Neuronal stem cell (in vitro differentiated cells): ENCODE data around the gene LENG1.

Experiments
- DNase-seq: peaks from one replicate; pipeline ENCODE4 v3.0.0-alpha.2; 2013; ENCODE audit warnings: low spot score
- H2AFZ ChIP-seq: one replicate; pipeline ENCODE4 v1.6.1; 2013; ENCODE audit warnings: mild to moderate bottlenecking, low read length, inconsistent platforms
- H2AK5ac ChIP-seq: 2 replicates; pipeline ENCODE4 v1.6.1; 2013; ENCODE audit warnings: low read depth, mild to moderate bottlenecking, inconsistent platforms, low read length, moderate library complexity, mixed read lengths
- H2BK120ac ChIP-seq: 2 replicates; pipeline ENCODE4 v1.6.1; 2013; ENCODE audit warnings: low read depth, mild to moderate bottlenecking, inconsistent platforms, low read length, moderate library complexity, mixed read lengths
- H2BK12ac ChIP-seq: one replicate; pipeline ENCODE4 v1.6.1; 2013; ENCODE audit warnings: low read length, inconsistent platforms
- H2BK15ac ChIP-seq: 2 replicates; pipeline ENCODE4 v1.6.1; 2013; ENCODE audit warnings: mild to moderate bottlenecking, low read length, inconsistent platforms, mixed read lengths
- H2BK5ac ChIP-seq: one replicate; pipeline ENCODE4 v1.6.1; 2013; ENCODE audit warnings: inconsistent platforms, mild to moderate bottlenecking, low read length, moderate library complexity
- H3K14ac ChIP-seq: one replicate; pipeline ENCODE4 v1.6.1; 2013; ENCODE audit warnings: low read length, inconsistent platforms
- H3K18ac ChIP-seq: 2 replicates; pipeline ENCODE4 v1.6.1; 2013; ENCODE audit warnings: low read length, inconsistent platforms
- H3K23ac ChIP-seq: 2 replicates; pipeline ENCODE4 v1.6.1; 2013; ENCODE audit warnings: low read depth, mild to moderate bottlenecking, mixed read lengths, low read length, inconsistent platforms; ENCODE audit not compliant: poor library complexity
- H3K27ac ChIP-seq: replicated peaks from 3 replicates; pipeline ENCODE4 v1.5.1; 2013; ENCODE audit warnings: low read length, inconsistent platforms
- H3K27me3 ChIP-seq, 3 experiments: 2 replicates each; pipeline ENCODE4 v1.6.1; 2013; ENCODE audit warnings: low read length in 3 of 3, mild to moderate bottlenecking in 2 of 3, inconsistent platforms in 1 of 3, low read depth in 1 of 3, mixed read lengths in 1 of 3, moderate library complexity in 1 of 3; ENCODE audit not compliant: control insufficient read depth in 3 of 3, insufficient read depth in 3 of 3
- H3K36me3 ChIP-seq, 2 donors: replicated peaks in 1 of 2; 2 replicates each; pipeline ENCODE4 v1.6.1; 2013; ENCODE audit warnings: low read length in 2 of 2; ENCODE audit not compliant: control insufficient read depth in 2 of 2, insufficient read depth in 2 of 2
- H3K4ac ChIP-seq: 2 replicates; pipeline ENCODE4 v1.6.1; 2013; ENCODE audit warnings: inconsistent platforms, mild to moderate bottlenecking, low read length, moderate library complexity
- H3K4me1 ChIP-seq, 2 donors: 1 replicate in 1 of 2; 2 replicates in 1 of 2; pipeline ENCODE4 v1.6.1; 2013; ENCODE audit warnings: low read length in 2 of 2, low read depth in 1 of 2; ENCODE audit not compliant: control insufficient read depth in 2 of 2, insufficient read depth in 1 of 2
- H3K4me2 ChIP-seq: one replicate; pipeline ENCODE4 v1.6.1; 2013; ENCODE audit warnings: mild to moderate bottlenecking, low read length, inconsistent platforms; ENCODE audit not compliant: insufficient read depth, poor library complexity, severe bottlenecking
- H3K4me3 ChIP-seq, 2 donors: 2 replicates each; pipeline ENCODE4 v1.5.1; 2013; ENCODE audit warnings: low read length in 2 of 2, mild to moderate bottlenecking in 2 of 2, inconsistent platforms in 1 of 2, moderate library complexity in 1 of 2
- H3K79me1 ChIP-seq: one replicate; pipeline ENCODE4 v1.6.1; 2013; ENCODE audit warnings: low read depth, mild to moderate bottlenecking, inconsistent platforms, low read length, moderate library complexity
- H3K9ac ChIP-seq: one replicate; pipeline ENCODE4 v1.6.1; 2013; ENCODE audit warnings: mild to moderate bottlenecking, low read depth, low read length, inconsistent platforms; ENCODE audit not compliant: poor library complexity
- H3K9me3 ChIP-seq, 2 donors: replicated peaks in 1 of 2; 2 replicates each; pipeline versions ENCODE3 to v1.6.1; 2013; ENCODE audit warnings: low read length in 2 of 2, mild to moderate bottlenecking in 2 of 2, inconsistent platforms in 1 of 2, low read depth in 1 of 2, mixed read lengths in 1 of 2, moderate library complexity in 1 of 2; ENCODE audit not compliant: control insufficient read depth in 2 of 2, insufficient read depth in 1 of 2
- H4K8ac ChIP-seq: one replicate; pipeline ENCODE4 v1.6.1; 2013; ENCODE audit warnings: low read depth, mild to moderate bottlenecking, inconsistent platforms, low read length, moderate library complexity
- H4K91ac ChIP-seq: one replicate; pipeline ENCODE4 v1.6.1; 2013; ENCODE audit warnings: low read length, low read depth, mild to moderate bottlenecking, inconsistent platforms; ENCODE audit not compliant: poor library complexity
- WGBS, 2 donors: extraction: QIAGEN DNeasy Blood & Tissue Kit; methylation state at CpG; one replicate each; pipeline ENCODE4 v1.1.7; 2013; ENCODE audit warnings: missing lambda C conversion rate in 2 of 2, mixed read lengths in 1 of 2; ENCODE audit not compliant: insufficient read length in 2 of 2, insufficient replicate concordance in 1 of 2; ENCODE audit errors: extremely low coverage in 2 of 2; 5-methylcytosine and 5-hydroxymethylcytosine counted together

Gene LENG1

DNA sequence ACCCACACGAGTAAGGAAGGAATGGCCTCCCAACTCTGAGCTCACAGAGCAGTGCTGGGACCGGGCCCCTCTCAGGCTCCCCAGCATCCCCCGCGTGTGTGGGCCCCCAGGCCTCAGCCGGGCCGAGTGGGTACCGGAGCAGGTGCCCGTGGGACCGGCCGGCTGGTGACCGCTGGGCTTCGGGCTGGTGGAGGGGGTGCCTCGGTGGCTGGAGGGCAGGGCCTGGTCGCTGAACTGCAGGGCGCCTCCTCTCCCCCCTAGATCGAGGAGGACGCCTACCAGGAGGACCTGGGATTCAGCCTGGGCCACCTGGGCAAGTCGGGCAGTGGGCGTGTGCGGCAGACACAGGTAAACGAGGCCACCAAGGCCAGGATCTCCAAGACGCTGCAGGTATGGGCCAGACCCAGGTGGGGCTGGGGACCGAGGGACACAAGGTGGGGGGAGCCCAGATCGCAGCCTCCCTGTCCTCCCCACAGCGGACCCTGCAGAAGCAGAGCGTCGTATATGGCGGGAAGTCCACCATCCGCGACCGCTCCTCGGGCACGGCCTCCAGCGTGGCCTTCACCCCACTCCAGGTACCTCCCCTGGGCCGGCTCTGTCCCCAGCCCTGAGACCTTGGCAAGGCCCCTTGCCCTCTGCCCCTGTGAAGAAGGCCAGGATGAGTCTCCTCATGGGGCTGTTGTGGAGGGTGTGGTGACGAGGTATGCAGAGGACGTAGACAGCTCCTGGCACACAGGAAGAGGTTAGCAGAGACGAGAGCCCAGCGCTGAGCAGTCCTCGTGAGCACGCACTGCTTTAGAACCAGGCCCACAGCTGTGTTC, 30.5 kb downstream of the LENG1 start:
- no peak overlapping the region for H3K23ac ChIP-seq
- no peak overlapping the region for H2BK120ac ChIP-seq
- H3K36me3 ChIP-seq: peaks cover 42 to 73% of the 10 kb centered on the region in 2 donors
- no peak overlapping the region for H2BK5ac ChIP-seq
- H2AK5ac ChIP-seq: no peak overlapping the region
- H3K79me1 ChIP-seq: no peaks in the 10 kb centered on the region
- no peak overlapping the region for H3K4me2 ChIP-seq
- H2AFZ ChIP-seq: no peak overlapping the region
- no peaks in the 10 kb centered on the region for H3K4me1 ChIP-seq
- H3K27ac ChIP-seq: no peak overlapping the region
- no peak for DNase-seq
- H4K91ac ChIP-seq: no peak overlapping the region
- H3K4ac ChIP-seq: no peak overlapping the region
- WGBS, 2 donors: no CpG with 5 or more reads among the region's 41 CpGs
- no peak overlapping the region for H2BK15ac ChIP-seq
- no peak overlapping the region for H3K18ac ChIP-seq
- H3K27me3 ChIP-seq: no peaks in the 10 kb centered on the region
- peak overlapping the region; percentile 22 for H2BK12ac ChIP-seq
- H3K9ac ChIP-seq: no peak overlapping the region
- no peak overlapping the region for H3K14ac ChIP-seq
- H3K4me3 ChIP-seq: no peak overlapping the region
- H3K9me3 ChIP-seq: peaks cover 3% of the 10 kb centered on the region in 2 donors
- no peak overlapping the region for H4K8ac ChIP-seq

DNA sequence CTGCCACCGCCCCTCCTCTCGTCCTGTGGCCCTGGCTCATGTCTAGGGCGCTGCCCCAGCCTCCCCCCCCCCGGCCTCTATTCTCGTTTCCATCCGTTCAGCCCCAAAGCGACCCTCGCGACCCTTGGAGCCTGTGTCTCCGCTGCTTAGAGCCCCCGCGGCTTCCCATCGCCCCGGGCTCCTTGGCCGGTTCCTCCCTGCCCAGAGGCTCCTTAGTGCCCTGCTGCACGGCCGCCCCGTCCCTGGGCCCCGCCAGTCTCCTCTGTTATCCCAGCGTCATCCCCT, 31.1 kb downstream of the LENG1 start:
- H3K4me1 ChIP-seq: no peaks in the 10 kb centered on the region
- H2BK120ac ChIP-seq: no peak overlapping the region
- no peak overlapping the region for H4K8ac ChIP-seq
- WGBS, 2 donors: no CpG with 5 or more reads among the region's 20 CpGs
- H2BK5ac ChIP-seq: no peak overlapping the region
- no peaks in the 10 kb centered on the region for H3K79me1 ChIP-seq
- no peak overlapping the region for H2BK12ac ChIP-seq
- H3K23ac ChIP-seq: no peak overlapping the region
- no peak overlapping the region for H3K4ac ChIP-seq
- no peak overlapping the region for H4K91ac ChIP-seq
- no peak overlapping the region for H2AK5ac ChIP-seq
- H2AFZ ChIP-seq: no peak overlapping the region
- no peaks in the 10 kb centered on the region for H3K9me3 ChIP-seq
- H3K18ac ChIP-seq: no peak overlapping the region
- no peak for DNase-seq
- no peaks in the 10 kb centered on the region for H3K27me3 ChIP-seq
- no peak overlapping the region for H3K4me3 ChIP-seq
- no peak overlapping the region for H3K4me2 ChIP-seq
- H3K36me3 ChIP-seq: peaks cover 48 to 79% of the 10 kb centered on the region in 2 donors
- H3K27ac ChIP-seq: no peak overlapping the region
- H2BK15ac ChIP-seq: no peak overlapping the region
- no peak overlapping the region for H3K9ac ChIP-seq
- no peak overlapping the region for H3K14ac ChIP-seq

DNA sequence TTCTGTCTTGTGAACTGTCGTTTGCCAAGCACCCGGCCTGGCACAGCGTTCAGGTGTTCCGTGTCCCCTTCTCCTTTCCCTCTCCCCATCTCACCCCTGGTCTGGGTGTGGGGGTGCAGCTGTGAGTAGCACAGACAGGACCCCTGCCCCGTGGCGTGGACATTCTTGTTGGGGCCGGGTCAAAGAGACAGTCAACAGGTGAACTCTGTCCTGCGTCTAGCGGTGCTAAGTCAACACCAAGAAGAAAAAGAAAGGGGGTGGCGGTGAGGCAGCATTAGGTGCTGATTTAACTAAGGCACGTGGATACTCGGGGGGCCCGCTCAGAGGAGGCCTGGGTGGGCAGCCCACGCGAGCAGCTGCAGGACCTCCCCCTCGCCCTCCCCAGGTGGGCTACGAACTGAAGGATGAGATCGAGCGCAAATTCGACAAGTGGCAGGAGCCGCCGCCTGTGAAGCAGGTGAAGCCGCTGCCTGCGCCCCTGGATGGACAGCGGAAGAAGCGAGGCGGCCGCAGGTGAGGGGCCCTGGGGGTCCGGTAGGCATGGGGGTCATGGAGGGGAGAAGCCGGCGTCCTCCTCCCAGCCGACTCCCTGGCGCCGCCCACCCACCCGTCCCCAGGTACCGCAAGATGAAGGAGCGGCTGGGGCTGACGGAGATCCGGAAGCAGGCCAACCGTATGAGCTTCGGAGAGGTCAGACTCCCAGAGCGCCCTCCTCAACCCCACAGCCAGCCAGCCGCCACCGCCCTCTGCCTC, 31.7 kb downstream of the LENG1 start:
- Histone ChIP-seq H4K91ac (no peak overlapping the region), H3K9me3 (no peaks in the 10 kb centered on the region), H3K23ac (no peak overlapping the region), H3K4me1 (no peaks in the 10 kb centered on the region), H3K27me3 (no peaks in the 10 kb centered on the region), H2BK15ac (no peak overlapping the region), H3K14ac (no peak overlapping the region), H2BK5ac (no peak overlapping the region), H3K9ac (no peak overlapping the region), H2AK5ac (no peak overlapping the region), H3K36me3 (peaks cover 53 to 84% of the 10 kb centered on the region in 2 donors), H3K4me2 (no peak overlapping the region), H3K79me1 (no peaks in the 10 kb centered on the region), H2AFZ (no peak overlapping the region), H4K8ac (no peak overlapping the region), H3K4me3 (no peak overlapping the region), H2BK120ac (no peak overlapping the region), H3K4ac (no peak overlapping the region), H2BK12ac (no peak overlapping the region), H3K18ac (no peak overlapping the region), H3K27ac (no peak overlapping the region)
- no peak for DNase-seq
- WGBS, 2 donors: no CpG with 5 or more reads among the region's 44 CpGs

DNA sequence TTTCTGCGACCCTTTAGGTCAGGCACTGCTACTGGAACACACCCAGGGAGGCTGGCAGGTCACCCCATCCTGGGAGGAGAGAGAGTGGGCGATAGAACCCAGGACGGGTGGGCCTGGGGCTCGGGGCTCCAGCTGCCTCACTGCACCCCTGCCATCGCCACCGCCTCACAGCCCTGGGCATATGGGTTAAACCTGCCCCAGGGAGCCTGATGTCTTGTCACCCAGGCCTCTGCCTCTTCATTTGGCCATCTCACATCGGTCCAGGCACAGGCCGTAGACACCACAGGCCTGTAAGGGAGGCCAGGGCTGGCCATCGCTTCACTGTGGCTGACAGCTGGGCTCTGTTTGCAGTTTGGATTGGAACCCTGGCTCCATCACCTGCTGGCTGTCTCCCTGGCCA, 33.8 kb downstream of the LENG1 start:
- Histone ChIP-seq H2BK15ac (no peak overlapping the region), H3K36me3 (peaks cover 55 to 87% of the 10 kb centered on the region in 2 donors), H3K79me1 (peaks cover 1% of the 10 kb centered on the region), H3K27me3 (no peaks in the 10 kb centered on the region), H2BK120ac (no peak overlapping the region), H2BK12ac (no peak overlapping the region), H4K91ac (no peak overlapping the region), H3K23ac (no peak overlapping the region), H3K14ac (no peak overlapping the region), H3K4me3 (no peak overlapping the region), H2AFZ (no peak overlapping the region), H3K4me2 (no peak overlapping the region), H3K18ac (no peak overlapping the region), H3K4me1 (no peaks in the 10 kb centered on the region), H4K8ac (no peak overlapping the region), H2AK5ac (no peak overlapping the region), H3K9me3 (no peaks in the 10 kb centered on the region), H3K4ac (no peak overlapping the region), H3K27ac (no peak overlapping the region), H2BK5ac (no peak overlapping the region), H3K9ac (peak overlapping the region; percentile 21)
- no CpG with 5 or more reads among the region's 9 CpGs for WGBS, 2 donors
- DNase-seq: no peak
